Progenitor cell of endocrine pancreas (in vitro differentiated cells): ENCODE data around the gene SUSD4. TPM values are rescaled to one million over a fixed set of nuclear protein-coding genes. Genes with fewer than 3 reads are reported as not detected.

ENCODE experiments used
- DNase-seq: peaks from one replicate; pipeline ENCODE4 v3.0.0; 2021; ENCODE audit warnings: low spot score; ENCODE audit not compliant: unreplicated experiment
- H3K27ac Mint-ChIP-seq: 2 replicates; pipeline ENCODE4 v1.8.0; 2021; ENCODE audit warnings: mild to moderate bottlenecking, moderate library complexity, mixed read lengths
- H3K27me3 Mint-ChIP-seq: 2 replicates; pipeline ENCODE4 v1.8.0; 2021; ENCODE audit warnings: mixed read lengths
- H3K36me3 Mint-ChIP-seq: 2 replicates; pipeline ENCODE4 v1.8.0; 2022; ENCODE audit warnings: mixed read lengths; ENCODE audit not compliant: insufficient read depth
- H3K4me1 Mint-ChIP-seq: 2 replicates; pipeline ENCODE4 v1.8.0; 2021; ENCODE audit warnings: low read depth, mixed read lengths
- H3K4me3 Mint-ChIP-seq: 2 replicates; pipeline ENCODE4 v1.8.0; 2021; ENCODE audit warnings: low read depth, mild to moderate bottlenecking, moderate library complexity, mixed read lengths
- H3K9me3 Mint-ChIP-seq: 2 replicates; pipeline ENCODE4 v1.8.0; 2021; ENCODE audit warnings: low read depth, mixed read lengths
- total RNA-seq: library from RNA; stranded (reverse); gene quantifications from 2 replicates; pipeline ENCODE4 v1.2.1, GENCODE V29; 2021
- TF ChIP-seq, protein P1 (sequence below): fragments of 200-600 bp; sonication (generic); IDR thresholded peaks from one replicate; pipeline ENCODE4 v1.5.0; 2021; ENCODE audit warnings: antibody characterized with exemption, mild to moderate bottlenecking; ENCODE audit not compliant: unreplicated experiment

SUSD4 gene
- total RNA-seq, 1 donor from 2014 or later, result 6.0 TPM

DNA sequence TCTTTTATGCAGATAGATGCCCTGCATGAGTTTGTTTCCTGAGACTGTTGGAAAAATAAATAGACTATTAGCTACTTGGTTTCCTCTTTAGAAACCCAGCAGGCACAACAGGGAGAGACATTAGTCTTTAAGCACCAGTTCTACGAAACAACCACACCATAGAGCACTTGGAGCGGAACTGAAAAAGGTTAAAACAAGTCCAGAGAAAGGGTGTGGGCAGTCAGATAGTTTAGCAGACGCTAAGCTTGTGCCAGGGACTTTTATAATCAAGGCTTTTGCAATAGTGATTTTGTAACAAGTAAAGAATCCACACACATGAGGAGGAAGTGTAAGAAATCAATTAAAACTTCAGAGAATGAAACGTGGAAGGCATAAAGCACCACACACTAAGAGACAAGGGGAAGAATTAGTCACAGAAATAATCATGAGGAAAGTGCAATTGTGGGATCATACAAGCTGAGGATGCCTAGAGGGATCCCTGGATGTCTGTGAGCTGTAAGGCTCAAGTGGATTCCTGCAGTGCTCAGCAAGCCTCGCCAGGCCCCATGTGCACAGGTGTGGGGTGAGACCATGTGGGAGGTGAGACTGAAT is 183.2 kb downstream of the SUSD4 start:
- no peak for DNase-seq
- Mint-ChIP-seq H3K4me1 (peaks cover 14% of the 10 kb centered on the region), H3K9me3 (no peaks in the 10 kb centered on the region), H3K36me3 (no peaks in the 10 kb centered on the region), H3K4me3 (no peak overlapping the region), H3K27me3 (peaks cover 23% of the 10 kb centered on the region), H3K27ac (no peak overlapping the region)
- TF ChIP-seq, protein P1, sequence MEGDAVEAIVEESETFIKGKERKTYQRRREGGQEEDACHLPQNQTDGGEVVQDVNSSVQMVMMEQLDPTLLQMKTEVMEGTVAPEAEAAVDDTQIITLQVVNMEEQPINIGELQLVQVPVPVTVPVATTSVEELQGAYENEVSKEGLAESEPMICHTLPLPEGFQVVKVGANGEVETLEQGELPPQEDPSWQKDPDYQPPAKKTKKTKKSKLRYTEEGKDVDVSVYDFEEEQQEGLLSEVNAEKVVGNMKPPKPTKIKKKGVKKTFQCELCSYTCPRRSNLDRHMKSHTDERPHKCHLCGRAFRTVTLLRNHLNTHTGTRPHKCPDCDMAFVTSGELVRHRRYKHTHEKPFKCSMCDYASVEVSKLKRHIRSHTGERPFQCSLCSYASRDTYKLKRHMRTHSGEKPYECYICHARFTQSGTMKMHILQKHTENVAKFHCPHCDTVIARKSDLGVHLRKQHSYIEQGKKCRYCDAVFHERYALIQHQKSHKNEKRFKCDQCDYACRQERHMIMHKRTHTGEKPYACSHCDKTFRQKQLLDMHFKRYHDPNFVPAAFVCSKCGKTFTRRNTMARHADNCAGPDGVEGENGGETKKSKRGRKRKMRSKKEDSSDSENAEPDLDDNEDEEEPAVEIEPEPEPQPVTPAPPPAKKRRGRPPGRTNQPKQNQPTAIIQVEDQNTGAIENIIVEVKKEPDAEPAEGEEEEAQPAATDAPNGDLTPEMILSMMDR, result no peak

DNA sequence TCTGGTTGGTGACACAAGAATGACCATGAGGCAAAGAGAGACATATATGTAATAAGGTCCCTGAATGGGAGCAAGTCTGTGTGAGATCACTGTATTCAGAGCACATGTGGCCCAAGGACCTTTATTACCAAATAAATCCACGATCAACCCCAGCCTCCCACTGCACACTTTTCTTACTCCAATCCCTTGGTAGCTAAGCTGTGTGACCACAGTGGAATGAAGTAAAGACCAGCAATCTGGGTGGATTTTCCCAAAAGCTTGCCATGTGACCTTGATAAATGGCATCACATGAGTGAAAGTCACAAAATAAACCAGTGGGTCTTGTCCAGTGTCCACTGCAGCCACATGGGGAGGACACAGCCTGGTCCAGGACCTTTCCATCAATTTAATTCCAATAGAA is 184.2 kb downstream of the SUSD4 start:
- peak overlapping the region; percentile 53 for H3K27ac Mint-ChIP-seq
- H3K36me3 Mint-ChIP-seq, result no peaks in the 10 kb centered on the region
- H3K9me3 Mint-ChIP-seq, result no peaks in the 10 kb centered on the region
- no peak for DNase-seq
- H3K4me3 Mint-ChIP-seq, result no peak overlapping the region
- peaks cover 16% of the 10 kb centered on the region for H3K4me1 Mint-ChIP-seq
- TF ChIP-seq, protein P1, result no peak
- H3K27me3 Mint-ChIP-seq, result peaks cover 25% of the 10 kb centered on the region

DNA sequence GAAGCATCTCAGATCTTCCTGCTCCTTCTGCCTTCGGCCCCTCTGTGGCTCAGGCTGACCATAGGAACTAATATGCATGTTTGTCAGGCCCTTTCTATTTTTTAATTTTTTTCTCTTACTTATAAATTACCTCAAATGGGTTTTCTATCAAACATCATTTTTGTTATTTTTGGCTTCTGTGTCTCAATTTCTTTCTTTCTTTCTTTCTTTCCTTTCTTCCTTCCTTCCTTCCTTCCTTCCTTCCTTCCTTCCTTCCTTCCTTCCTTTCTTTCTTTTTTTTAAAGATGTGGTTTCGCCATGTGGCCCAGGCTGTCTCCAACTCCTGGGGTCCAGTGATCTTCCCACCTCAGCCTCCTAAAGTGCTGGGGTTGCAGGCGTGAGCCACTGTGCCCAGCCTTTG is 184.7 kb downstream of the SUSD4 start:
- Mint-ChIP-seq H3K4me1 (peaks cover 16% of the 10 kb centered on the region), H3K27ac (peak overlapping the region; percentile 53), H3K4me3 (no peak overlapping the region), H3K36me3 (no peaks in the 10 kb centered on the region), H3K9me3 (no peaks in the 10 kb centered on the region), H3K27me3 (peaks cover 25% of the 10 kb centered on the region)
- TF ChIP-seq, protein P1, result no peak
- no peak for DNase-seq

DNA sequence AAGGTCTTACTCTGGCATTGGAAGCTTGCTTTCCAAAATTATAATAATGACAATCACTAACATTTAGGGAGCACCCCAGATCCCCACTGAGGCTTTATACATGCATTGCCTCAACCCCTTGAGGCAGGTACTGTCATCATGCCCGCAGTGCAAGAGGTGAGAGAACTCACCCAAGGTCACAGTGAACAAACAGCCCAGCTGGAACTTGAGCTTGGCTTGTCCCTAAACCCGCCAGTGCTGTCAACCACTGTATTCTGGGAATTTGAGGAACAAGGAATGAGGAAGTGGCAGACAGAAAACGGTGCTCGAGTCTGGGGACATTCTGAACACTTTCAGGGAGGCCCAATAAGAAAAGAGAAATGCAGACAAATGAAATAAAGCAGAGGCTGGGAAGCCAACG is 186.3 kb downstream of the SUSD4 start:
- H3K36me3 Mint-ChIP-seq, result no peaks in the 10 kb centered on the region
- H3K27me3 Mint-ChIP-seq, result peaks cover 23% of the 10 kb centered on the region
- H3K27ac Mint-ChIP-seq, result peak overlapping the region; percentile 14
- TF ChIP-seq, protein P1, result no peak
- no peak for DNase-seq
- no peaks in the 10 kb centered on the region for H3K9me3 Mint-ChIP-seq
- H3K4me1 Mint-ChIP-seq, result peaks cover 16% of the 10 kb centered on the region
- H3K4me3 Mint-ChIP-seq, result peak overlapping the region; percentile 13

DNA sequence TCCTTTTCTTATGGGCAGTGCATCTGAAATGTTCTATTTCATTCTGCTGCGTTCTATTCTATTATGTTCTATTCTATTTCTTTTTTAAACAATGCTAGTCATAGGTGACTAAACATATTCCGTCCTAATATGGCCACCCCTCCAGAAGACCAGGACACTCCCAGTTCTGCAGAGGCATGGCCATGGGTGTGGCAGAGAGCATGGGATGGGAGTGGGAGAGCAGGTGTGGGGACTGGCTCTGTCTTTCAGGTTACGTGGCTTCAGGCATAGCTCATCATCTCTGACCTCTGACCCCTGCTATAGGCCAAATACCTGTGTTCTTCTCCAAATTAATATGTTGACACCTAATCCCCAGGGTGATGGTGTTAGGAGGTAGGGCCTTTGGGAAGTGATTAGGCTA is 187.5 kb downstream of the SUSD4 start:
- Mint-ChIP-seq H3K36me3 (no peaks in the 10 kb centered on the region), H3K27ac (no peak overlapping the region), H3K4me1 (peaks cover 16% of the 10 kb centered on the region), H3K4me3 (no peak overlapping the region), H3K27me3 (peaks cover 13% of the 10 kb centered on the region), H3K9me3 (no peaks in the 10 kb centered on the region)
- no peak for DNase-seq
- TF ChIP-seq, protein P1, result no peak
